Lung (tissue), 12 donors: Measurements from ENCODE around the gene TDRD5. TPM values are rescaled to one million over a fixed set of nuclear protein-coding genes. Genes with fewer than 3 reads are reported as not detected.

Source experiments
- ATAC-seq: fragments of 200-7000 bp; cut with Tn5 transposase; one replicate; pipeline ENCODE4 v1.9.1; 2020; ENCODE audit warnings: moderate number of reproducible peaks; ENCODE audit not compliant: insufficient read depth, low FRiP score
- DNase-seq, 3 donors: peaks; one replicate each; pipeline ENCODE4 v3.0.0-alpha.2; 2013 to 2017
- H3K27ac ChIP-seq, 2 donors: one replicate each; pipeline ENCODE4 v1.5.1; 2013; ENCODE audit warnings: mild to moderate bottlenecking in 2 of 2, moderate library complexity in 2 of 2, control low read depth in 1 of 2, inconsistent platforms in 1 of 2, low read depth in 1 of 2, low read length in 1 of 2
- H3K27me3 ChIP-seq, 3 donors: one replicate each; pipeline ENCODE4 v1.5.1; 2013; ENCODE audit warnings: low read length in 2 of 3; ENCODE audit not compliant: control insufficient read depth in 3 of 3, insufficient read depth in 3 of 3
- H3K36me3 ChIP-seq, 4 donors: one replicate each; pipeline ENCODE4 v1.5.1; 2013; ENCODE audit warnings: low read length in 4 of 4, mild to moderate bottlenecking in 1 of 4, moderate library complexity in 1 of 4; ENCODE audit not compliant: control insufficient read depth in 4 of 4, insufficient read depth in 4 of 4
- H3K4me1 ChIP-seq, 5 donors: one replicate each; pipeline ENCODE4 v1.5.1; 2013; ENCODE audit warnings: low read length in 5 of 5, mild to moderate bottlenecking in 2 of 5, moderate library complexity in 1 of 5; ENCODE audit not compliant: control insufficient read depth in 5 of 5, insufficient read depth in 5 of 5
- H3K4me3 ChIP-seq: one replicate; pipeline ENCODE4 v1.5.1; 2013; ENCODE audit warnings: mild to moderate bottlenecking, control low read depth, moderate library complexity
- H3K9ac ChIP-seq, 2 donors: one replicate each; pipeline ENCODE4 v1.5.1; 2013; ENCODE audit warnings: low read length in 2 of 2, control low read depth in 1 of 2; ENCODE audit not compliant: insufficient read depth in 1 of 2
- H3K9me3 ChIP-seq, 4 donors: one replicate each; pipeline ENCODE4 v1.5.1; 2013; ENCODE audit warnings: low read length in 3 of 4, mild to moderate bottlenecking in 1 of 4, moderate library complexity in 1 of 4; ENCODE audit not compliant: control insufficient read depth in 4 of 4, insufficient read depth in 3 of 4
- WGBS, 2 donors: extraction: QIAGEN DNeasy Blood & Tissue Kit; methylation state at CpG; one replicate each; pipeline ENCODE4 v1.1.7; 2013; 5-methylcytosine and 5-hydroxymethylcytosine counted together
- polyA plus RNA-seq, 2 donors: library from polyadenylated mRNA; stranded (reverse); fragments of 200-250 nt; gene quantifications; one replicate each; pipeline ENCODE4 v1.2.1, GENCODE V29; 2013
- total RNA-seq, 2 donors: library from RNA; depleted of rRNA in 1 of 2; stranded (reverse); fragments of >200 nt in 1 of 2; gene quantifications; one replicate each; pipeline ENCODE4 v1.2.1, GENCODE V29; 2014 to 2021
- TF ChIP-seq, protein P1 (sequence below): IDR thresholded peaks from 2 replicates; pipeline ENCODE4 v1.5.1; 2012; ENCODE audit warnings: mild to moderate bottlenecking; ENCODE audit errors: control extremely low read depth, extremely low read depth
- donor health status: control.
- donor health status: control.
- donor health status: Bipolar disorder and iron deficiency.
- donor health status: healthy.
- donor health status: DM: yes; HTN: yes; CAD: no.

TDRD5 gene
- total and polyA plus RNA-seq, 4 donors = 0.05 to 0.37 (median 0.15) TPM

DNA sequence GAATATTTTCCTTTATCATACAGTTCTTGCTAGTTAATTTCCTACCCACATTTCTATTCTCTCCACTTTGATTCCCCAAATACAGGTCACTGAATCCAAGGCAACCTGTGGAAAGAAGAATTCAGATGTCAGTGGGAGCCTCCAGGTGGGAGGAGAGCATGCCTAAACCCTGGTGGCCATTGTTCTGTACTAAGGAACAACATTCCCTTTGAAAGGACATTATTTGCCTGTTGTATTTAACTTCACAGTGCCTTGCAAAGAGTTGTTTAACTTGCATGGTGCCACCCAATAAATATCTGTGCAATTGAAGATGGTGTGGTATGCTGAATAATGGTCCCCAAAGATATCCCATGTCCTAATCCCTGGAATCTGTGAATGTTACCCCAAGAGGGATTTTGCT lies 37.2 kb upstream of the TDRD5 start:
- H3K36me3 ChIP-seq = no peaks in the 10 kb centered on the region
- no peaks in the 10 kb centered on the region for H3K9me3 ChIP-seq
- H3K9ac ChIP-seq = no peak overlapping the region
- no peak for ATAC-seq
- TF ChIP-seq, protein P1, sequence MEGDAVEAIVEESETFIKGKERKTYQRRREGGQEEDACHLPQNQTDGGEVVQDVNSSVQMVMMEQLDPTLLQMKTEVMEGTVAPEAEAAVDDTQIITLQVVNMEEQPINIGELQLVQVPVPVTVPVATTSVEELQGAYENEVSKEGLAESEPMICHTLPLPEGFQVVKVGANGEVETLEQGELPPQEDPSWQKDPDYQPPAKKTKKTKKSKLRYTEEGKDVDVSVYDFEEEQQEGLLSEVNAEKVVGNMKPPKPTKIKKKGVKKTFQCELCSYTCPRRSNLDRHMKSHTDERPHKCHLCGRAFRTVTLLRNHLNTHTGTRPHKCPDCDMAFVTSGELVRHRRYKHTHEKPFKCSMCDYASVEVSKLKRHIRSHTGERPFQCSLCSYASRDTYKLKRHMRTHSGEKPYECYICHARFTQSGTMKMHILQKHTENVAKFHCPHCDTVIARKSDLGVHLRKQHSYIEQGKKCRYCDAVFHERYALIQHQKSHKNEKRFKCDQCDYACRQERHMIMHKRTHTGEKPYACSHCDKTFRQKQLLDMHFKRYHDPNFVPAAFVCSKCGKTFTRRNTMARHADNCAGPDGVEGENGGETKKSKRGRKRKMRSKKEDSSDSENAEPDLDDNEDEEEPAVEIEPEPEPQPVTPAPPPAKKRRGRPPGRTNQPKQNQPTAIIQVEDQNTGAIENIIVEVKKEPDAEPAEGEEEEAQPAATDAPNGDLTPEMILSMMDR = no peak
- no peak for DNase-seq
- no peaks in the 10 kb centered on the region for H3K27me3 ChIP-seq
- no peak overlapping the region for H3K27ac ChIP-seq
- no peaks in the 10 kb centered on the region for H3K4me1 ChIP-seq
- no peak overlapping the region for H3K4me3 ChIP-seq

DNA sequence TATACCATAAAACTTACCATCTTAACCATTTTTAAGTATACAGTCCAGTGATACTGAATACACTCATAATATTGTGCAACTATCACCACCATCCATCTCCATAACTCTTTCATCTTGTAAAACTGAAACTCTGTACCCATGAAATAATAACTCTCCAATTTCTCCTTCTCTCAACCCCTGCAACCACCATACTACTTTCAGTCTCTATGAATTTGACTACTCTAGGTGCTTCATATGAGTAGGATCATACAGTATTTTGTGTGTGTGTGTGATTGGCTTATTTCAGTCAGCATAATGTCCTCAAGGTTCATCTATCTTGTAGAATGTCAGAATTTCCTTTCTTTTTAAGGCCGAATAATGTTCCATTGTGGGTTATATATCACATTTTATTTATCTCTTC lies 33.6 kb upstream of the TDRD5 start:
- no peaks in the 10 kb centered on the region for H3K36me3 ChIP-seq
- no peak for ATAC-seq
- WGBS, 2 donors = 85 to 88% methylated on average over 1 of the region's 1 CpG

DNA sequence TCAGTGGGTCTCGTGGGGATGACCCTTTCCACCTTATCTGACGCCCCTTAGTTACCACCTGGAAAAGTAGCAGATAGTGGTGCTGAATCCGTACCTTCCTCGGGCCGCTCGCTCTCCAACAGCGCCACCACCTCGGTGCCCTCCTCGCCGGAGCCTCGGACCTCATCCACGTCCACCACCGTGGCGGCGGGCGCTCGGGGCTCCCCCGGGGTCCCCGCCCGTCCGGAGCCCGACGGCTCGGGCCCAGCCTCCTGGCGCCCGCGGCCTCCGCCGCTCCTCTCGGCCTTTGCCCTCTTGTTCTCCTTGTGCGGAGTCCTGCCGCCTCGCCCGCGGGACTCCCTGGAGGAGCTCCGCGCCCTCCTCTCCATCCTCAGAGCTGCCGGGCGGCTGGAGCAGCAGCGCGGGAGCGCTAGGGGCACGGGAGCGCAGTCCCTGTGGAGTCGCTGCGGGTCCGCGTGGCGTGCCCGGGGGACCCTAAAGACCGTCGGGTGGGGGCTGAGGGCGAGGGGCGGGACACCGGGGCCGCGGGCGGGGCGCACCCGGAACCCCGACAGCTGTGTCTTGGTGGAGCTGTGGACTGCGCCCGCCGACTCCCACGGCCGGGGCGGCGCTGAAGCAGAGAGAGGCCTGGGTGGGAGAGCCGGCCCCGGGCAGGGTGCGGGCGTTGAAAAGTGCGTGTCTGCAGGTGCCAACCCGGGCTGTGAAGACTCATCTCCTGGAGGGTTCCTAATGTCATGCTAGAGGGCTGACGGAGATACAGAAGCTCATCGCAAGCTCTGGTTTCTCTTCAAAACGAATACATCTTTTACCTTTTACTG lies 15.9 kb upstream of the TDRD5 start, which contains the start of gene NPHS2:
Gene NPHS2, minus strand, starts transcription at position 452 of the 818 bp plus-strand sequence. Its CDS starts 84 bp downstream, at position 368.
- ATAC-seq = no peak
- Histone ChIP-seq H3K36me3 (no peaks in the 10 kb centered on the region), H3K27ac (no peak within 1 kb of the TSS), H3K27me3 (peaks cover 10 to 52% (median 32%) of the 10 kb centered on the region in 3 donors), H3K4me3 (no peak within 1 kb of the TSS), H3K4me1 (no peaks in the 10 kb centered on the region), H3K9ac (no peak within 1 kb of the TSS), H3K9me3 (peaks cover 0 to 11% (median 0%) of the 10 kb centered on the region in 4 donors)
- TF ChIP-seq, protein P1 = no peak
- WGBS, 2 donors = 4% methylated on average over 76 to 77 of the region's 77 CpGs
- no peak for DNase-seq

More for the DNA sequence above, 33.6 kb upstream of the TDRD5 start:
- DNase-seq = no peak
- TF ChIP-seq, protein P1 = no peak
- Histone ChIP-seq H3K9ac (no peak overlapping the region), H3K27ac (no peak overlapping the region), H3K9me3 (no peaks in the 10 kb centered on the region), H3K4me1 (no peaks in the 10 kb centered on the region), H3K27me3 (no peaks in the 10 kb centered on the region), H3K4me3 (no peak overlapping the region)
